WI38 (cell line): ENCODE measurements around the gene LTA4H.
A peak's percentile ranks its signal among the peaks of the same experiment; 100 is the strongest.

ENCODE experiments used
- H3K4me3 ChIP-seq: 2 replicates; pipeline ENCODE4 v1.5.1; 2011; ENCODE audit warnings: low read depth, mild to moderate bottlenecking, control low read depth, low read length
- TF ChIP-seq, protein P1 (sequence below): IDR thresholded peaks from 2 replicates; pipeline ENCODE4 v1.5.1; 2012; ENCODE audit warnings: low read depth, mild to moderate bottlenecking, control low read depth, low read length

LTA4H gene

DNA sequence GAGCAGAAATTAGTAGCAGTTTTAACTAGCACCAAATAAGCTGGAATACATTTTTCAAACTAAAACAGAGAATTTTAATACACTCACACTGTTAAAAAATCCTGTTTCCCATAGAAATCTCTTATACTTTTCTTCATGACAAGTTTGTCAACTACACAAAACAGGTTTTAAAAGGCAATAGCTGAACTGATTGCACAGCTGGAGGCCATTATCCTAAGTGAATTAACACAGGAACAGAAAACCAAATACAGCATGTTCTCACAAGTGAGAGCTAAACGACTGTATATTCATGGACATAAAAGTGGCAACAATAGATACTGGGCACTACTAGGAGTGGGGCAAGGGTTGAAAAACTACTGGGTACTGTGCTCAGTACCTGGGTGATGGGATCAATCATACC, 27.7 kb downstream of the LTA4H start:
- no peak overlapping the region for H3K4me3 ChIP-seq
- TF ChIP-seq, protein P1, sequence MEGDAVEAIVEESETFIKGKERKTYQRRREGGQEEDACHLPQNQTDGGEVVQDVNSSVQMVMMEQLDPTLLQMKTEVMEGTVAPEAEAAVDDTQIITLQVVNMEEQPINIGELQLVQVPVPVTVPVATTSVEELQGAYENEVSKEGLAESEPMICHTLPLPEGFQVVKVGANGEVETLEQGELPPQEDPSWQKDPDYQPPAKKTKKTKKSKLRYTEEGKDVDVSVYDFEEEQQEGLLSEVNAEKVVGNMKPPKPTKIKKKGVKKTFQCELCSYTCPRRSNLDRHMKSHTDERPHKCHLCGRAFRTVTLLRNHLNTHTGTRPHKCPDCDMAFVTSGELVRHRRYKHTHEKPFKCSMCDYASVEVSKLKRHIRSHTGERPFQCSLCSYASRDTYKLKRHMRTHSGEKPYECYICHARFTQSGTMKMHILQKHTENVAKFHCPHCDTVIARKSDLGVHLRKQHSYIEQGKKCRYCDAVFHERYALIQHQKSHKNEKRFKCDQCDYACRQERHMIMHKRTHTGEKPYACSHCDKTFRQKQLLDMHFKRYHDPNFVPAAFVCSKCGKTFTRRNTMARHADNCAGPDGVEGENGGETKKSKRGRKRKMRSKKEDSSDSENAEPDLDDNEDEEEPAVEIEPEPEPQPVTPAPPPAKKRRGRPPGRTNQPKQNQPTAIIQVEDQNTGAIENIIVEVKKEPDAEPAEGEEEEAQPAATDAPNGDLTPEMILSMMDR: no peak

DNA sequence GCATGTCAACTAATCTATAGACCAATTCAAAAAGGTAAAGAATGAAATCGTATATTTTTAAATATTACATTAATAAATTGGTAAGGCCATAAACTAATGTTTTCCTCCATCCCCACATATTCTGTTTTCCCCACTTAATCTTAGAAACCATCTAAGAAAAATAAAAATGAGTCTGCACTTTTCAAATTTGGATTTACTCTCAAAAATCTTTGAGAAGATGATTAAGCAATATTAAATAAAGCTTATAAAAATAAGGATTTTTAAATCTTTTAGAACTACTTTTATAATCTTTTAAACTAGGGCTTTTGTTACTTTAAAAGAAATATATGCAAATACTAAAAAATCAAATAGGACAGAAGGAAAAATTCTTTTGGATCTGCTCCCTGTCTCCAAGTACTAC, 28.7 kb downstream of the LTA4H start:
- TF ChIP-seq, protein P1: no peak
- no peak overlapping the region for H3K4me3 ChIP-seq

DNA sequence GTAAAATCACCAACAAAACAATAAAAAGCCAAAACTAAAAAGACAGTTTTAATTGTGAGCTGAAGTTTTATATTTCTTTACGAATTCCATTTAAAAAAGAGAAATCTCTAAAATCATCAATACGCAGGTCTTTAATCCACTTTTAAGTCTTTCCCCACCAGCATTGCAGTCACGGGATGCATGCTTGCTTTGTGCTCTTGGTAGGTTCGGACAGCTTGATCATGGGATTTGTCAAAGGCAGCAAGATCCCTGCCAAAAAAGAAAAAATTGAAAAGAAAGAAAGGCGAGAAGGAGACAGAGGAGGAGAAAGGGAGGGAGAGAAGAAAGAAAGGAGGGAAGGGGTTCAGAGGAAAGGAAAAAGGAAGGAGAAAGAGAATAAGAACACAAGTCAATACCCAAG, 34.5 kb downstream of the LTA4H start:
- TF ChIP-seq, protein P1: no peak

DNA sequence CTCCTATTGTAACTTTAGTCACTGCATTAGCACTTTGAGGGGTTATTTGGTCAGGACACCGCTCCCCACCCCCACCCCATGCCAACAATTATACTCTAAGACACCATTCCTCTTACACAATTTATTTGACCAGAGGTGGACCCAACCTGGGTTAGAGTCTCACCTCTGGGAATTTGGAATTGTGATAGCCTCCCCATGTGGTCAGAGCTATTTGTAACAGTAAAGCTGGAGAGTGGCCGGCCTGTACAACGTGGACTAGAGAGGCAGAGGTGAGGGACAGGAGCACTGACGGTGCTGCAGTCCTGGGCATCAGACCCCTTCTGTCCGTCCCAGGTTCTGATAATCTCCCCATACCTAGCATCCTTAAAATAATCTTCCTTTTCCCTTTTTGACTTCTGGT, 35.9 kb downstream of the LTA4H start:
- TF ChIP-seq, protein P1: no peak
- H3K4me3 ChIP-seq: no peak overlapping the region

More for the DNA sequence above, 34.5 kb downstream of the LTA4H start:
- H3K4me3 ChIP-seq: no peak overlapping the region

DNA sequence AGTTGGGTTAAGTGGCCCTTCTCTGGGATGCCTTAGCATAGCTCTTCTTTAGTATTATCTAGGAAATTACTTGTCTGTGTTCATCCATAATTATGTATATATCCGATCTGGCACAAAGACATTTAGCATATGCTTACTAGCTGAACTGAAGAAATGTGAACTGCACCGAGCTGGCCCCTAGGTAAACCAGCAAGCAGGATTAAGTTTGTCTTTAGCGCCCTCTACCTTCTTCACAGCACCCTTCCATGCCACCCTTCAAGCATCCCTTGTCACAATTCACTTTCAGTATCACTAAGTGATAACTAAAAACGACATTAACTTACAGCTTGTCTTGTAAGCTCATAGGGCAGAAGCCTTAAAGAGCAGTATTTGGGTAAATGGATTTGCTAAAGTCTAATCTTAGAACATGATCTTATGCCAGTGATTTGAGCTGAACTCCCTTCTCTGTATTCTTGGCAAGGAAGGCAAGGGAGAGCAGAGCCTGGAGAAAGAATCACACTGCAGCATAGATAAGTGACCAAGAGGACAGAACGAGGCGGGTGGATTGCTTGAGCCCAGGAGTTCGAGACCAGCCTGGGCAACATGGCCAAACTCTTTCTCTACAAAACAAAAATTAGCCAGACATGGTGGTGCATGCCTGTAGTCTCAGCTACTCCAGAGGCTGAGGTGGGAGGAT, 36.6 kb downstream of the LTA4H start:
- TF ChIP-seq, protein P1: peak; percentile 50
- H3K4me3 ChIP-seq: no peak overlapping the region

DNA sequence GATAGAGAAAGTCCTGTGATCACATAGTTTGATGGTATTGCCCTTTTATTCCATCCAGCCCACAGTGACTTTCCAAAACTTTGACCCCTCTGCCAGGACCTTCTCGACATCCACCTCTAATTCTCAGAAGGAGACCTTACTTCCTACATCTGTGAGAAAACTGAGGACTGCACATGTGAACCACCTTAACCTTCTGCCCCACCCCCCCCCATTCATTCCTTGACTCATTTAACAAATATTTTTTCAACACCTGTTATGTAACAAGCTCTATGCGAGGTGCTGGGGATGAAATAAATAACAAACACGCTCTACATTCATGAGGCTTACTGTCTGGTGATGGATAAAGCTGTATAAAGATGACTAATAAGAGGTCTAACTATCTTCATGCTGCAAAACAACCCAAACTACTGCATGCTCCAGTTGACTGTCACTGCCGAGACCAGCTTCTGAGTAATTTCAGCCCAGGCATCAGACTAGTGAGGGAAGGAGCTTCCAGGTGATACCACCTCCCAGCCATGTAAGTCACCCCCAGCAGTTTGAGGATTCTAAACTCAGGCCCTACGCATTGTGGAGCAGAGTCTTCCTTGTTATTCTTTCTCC, 37.4 kb downstream of the LTA4H start:
- H3K4me3 ChIP-seq: no peak overlapping the region
- TF ChIP-seq, protein P1: no peak

DNA sequence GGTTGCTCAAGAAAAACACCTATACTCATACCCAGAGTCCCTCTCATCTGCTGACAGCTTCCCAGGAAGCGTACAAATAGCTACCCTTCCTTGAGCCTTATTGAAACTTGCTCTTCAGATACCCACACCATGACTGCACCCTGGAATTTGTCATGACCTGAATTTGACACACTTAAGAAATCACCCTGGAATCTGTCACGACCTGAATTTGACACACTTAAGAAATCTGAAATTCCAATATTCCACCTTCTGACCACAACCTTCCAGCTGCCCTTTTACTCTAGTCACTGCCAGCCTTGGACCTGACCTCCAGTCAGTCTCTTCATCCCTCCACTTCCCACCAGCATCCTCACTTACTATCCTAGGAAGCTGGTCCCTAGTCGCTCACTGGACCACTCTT, 38.1 kb downstream of the LTA4H start:
- TF ChIP-seq, protein P1: no peak
- no peak overlapping the region for H3K4me3 ChIP-seq
